ENCODE data around the gene ODAD4. TPM values are rescaled to one million over a fixed set of nuclear protein-coding genes. Genes with fewer than 3 reads are reported as not detected.

The ODAD4 gene, protein sequence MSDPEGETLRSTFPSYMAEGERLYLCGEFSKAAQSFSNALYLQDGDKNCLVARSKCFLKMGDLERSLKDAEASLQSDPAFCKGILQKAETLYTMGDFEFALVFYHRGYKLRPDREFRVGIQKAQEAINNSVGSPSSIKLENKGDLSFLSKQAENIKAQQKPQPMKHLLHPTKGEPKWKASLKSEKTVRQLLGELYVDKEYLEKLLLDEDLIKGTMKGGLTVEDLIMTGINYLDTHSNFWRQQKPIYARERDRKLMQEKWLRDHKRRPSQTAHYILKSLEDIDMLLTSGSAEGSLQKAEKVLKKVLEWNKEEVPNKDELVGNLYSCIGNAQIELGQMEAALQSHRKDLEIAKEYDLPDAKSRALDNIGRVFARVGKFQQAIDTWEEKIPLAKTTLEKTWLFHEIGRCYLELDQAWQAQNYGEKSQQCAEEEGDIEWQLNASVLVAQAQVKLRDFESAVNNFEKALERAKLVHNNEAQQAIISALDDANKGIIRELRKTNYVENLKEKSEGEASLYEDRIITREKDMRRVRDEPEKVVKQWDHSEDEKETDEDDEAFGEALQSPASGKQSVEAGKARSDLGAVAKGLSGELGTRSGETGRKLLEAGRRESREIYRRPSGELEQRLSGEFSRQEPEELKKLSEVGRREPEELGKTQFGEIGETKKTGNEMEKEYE
- 1 to 10 TPM; 5.7 to 7.2 (median 6.3) TPM for polyA plus RNA-seq (ENCODE audit: insufficient read length in 4 of 4)

DNA sequence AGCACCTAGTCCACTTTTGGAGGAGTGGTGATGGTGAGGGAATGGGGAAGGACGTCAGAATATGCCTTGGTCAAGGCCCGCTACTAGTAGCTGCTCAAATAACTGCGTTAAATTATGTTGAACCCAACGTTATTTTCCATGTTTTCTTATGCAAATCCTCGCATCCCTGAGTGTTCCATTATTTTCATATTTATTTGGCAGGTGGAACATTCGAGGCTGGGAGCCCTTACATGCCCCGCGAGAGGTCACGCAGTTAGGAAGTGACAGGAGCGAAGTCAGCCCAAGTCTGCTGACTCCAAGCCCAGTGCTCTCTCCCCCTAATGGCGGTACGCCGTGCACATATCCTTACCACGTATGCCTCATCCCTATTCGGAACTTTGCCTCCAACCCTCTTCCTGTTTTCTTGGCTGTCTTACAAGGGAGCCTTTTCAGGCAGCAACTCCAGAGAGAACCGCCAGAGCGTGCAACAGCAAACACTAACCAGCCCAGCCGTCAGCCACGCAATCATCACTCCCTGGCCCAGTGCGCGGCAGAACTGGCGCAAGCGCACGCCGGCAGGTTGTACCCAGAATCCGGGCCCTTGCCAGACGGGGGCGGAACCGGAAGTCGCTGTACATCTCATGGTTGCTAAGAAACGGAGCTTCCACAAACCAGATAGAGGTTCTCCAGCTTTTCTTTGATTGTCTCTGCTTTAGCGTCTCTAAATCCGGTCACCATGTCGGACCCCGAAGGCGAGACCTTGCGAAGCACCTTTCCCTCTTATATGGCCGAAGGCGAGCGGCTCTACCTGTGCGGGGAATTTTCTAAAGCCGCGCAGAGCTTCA, at the start of gene ODAD4:
Gene ODAD4, plus strand, starts transcription at position 609 of the 824 bp plus-strand sequence. Its CDS starts 107 bp downstream, at position 716.
- DNase-seq (ENCODE audit: low read depth in 4 of 4, low spot score in 3 of 4), result peak; percentile 90 to 92 (median 90)

DNA sequence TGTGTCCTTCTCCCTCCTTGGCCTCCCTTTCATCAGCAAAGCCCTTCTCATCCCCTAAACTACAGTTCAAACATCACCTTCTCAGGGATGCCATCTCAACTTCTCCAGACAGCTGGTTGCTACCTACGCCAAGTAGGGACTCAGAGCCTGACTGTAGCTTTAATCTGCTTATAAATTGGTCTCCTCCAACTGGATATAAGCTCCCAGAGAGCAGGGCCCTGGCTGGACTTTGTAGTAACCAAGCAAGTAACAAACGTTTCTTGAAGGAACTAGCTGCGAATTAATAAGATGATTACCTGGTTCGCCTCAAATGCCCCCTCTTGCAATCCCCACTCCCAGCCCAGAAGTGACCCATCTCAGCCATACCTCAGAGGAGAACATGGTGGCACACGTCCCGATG, 47.7 kb upstream of the ODAD4 start:
- DNase-seq (ENCODE audit: low read depth in 4 of 4, low spot score in 3 of 4), result no peak

DNA sequence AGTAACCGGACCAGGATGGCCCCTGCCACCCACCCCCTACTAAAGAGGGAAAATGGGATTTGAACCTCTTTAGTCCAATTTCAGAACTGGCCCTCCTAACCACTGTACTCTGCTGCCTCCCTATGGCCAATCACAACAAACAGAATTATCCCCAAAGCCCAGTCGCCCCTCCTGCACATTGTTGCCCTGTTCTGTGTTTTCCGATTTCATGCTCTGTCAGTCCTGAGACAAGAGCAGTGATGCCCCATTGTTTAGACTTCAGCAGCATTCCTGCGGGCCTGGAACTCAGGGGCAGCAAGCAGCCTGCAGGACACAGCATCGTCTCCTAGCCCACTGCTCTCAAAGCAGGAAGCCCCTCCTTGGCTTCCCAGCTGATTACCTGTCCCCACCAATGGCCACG, 44.7 kb upstream of the ODAD4 start:
- DNase-seq (ENCODE audit: low read depth in 4 of 4, low spot score in 3 of 4), result no peak

DNA sequence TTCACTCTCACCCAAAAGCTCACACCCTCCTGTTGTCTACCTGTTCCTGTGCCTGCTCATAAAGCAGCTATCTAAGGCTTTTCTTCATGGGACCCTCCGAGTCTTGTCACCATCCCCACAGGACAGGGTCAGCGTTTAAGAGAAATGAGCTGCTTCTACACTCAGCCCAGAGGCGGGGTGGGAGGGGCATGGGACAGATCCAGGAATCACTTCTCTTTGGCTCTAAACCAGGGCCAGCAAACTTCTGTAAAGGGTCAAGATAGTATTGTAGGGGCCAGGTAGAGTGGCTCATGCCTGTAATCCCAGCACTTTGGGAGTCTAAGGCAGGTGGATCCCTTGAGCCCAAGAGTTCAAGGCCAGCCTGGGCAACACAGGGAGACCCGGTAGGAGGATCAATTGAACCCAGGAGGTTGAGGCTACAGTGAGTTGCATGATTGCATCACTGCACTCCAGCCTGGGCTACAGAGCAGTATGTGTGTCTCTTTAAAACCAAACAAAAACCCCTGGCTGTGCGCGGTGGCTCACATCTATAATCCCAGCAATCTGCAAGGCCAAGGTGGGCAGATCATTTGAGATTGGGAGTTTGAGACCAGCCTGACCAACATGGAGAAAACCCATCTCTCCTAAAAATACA, 42.0 kb upstream of the ODAD4 start:
- DNase-seq (ENCODE audit: low read depth in 4 of 4, low spot score in 3 of 4), result no peak

DNA sequence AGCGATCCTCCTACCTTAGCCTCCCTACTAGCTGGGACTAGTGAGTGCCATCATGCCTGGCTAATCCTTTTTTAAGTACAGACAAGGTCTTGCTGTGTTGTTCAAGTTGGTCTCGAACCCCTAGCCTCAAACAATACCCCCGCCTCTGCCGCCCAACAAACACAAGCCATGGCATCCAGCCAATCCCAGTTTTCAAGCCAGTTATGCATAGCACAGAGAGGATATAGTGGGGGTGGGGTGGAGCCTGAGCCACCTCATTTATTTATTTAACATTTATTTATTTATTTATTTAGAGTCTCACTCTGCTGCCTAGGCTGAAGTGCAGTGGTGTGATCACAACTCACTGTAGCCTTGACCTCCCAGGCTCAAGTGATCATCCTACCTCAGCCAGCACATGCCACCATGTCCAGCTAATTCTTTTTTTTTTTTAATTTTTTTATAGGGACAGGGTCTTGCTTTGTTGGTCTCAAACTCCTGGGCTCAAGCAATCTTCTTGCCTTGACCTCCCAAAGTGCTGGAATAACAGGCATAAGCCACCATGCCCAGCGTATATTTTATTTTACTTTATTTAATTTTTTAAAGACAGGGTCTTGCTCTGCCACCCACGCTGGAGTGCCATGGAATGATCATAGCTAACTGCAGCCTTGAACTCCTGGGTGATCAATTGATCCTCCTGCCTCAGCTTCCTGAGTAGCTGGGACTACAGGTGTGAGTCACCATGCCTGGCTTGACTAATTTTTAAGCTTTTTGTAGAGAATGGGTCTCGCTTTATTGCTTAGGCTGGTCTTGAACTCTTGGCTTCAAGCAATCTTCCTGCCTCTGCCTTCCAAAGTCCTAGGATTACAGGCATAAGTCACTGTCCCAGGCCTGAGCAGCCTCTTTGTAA, 39.0 kb upstream of the ODAD4 start:
- no peak for DNase-seq (ENCODE audit: low read depth in 4 of 4, low spot score in 3 of 4)

DNA sequence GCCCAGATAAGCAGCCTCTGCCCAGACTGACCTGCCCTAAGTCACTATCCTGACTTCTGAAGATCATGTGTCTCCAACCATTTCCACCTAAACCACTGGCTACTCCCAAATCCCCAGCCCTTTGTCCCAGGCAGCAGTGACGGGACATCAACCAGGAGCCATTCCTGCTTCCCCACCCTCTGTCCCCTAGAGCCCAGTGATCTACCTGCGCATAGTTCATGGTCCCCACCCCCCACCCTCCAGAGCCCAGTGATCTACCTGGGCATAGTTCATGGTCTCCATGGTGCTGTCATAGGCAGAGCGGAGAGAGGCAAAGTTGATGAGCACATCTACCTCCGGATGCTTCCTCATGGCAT, 38.4 kb upstream of the ODAD4 start:
- DNase-seq (ENCODE audit: low read depth in 4 of 4, low spot score in 3 of 4), result no peak

DNA sequence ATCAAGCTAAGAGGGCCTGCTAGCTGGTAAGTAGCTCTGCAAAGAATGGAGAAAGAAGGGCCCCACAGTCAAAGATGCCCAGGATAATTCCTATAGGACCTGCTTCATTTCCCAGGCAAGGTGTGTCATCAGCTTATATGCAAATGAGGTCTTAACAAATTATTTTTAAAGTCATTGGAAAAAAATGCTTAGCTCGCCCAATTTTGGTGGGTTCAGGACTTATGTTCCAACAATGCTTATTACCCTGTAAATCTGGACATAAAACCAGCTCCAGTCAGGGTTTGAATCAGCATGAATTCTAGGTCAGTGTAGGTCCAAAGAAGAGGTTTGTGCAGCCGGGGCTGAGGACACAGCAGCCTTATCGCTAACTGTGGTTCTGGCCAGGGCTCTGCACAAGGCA, 37.0 kb upstream of the ODAD4 start:
- no peak for DNase-seq (ENCODE audit: low read depth in 4 of 4, low spot score in 3 of 4)

DNA sequence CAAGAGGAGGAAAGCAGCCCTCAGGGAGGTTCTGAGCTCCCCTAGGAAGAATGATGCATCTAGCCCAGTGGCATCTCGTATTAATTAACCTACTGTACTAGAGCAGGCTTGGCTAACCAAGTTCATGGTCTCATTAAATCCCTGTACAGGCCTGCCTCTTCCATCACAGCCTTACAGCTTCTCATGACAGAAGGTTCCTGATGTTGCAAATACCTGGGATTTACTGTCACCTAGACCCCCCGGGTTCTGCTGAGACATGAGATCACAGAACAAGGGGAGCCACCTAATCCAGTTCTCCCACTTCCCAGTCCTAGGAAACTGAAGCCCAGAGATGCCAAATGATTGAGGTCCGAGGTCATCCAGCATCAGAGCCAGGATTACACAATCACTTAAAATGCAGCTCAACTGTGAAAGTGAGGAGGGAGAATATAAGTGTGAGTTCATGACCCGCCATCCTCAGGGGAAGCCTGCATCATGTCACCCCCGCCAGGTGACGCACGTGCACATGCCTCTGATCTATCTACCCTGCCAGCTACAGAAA, 35.6 kb upstream of the ODAD4 start:
- DNase-seq (ENCODE audit: low read depth in 4 of 4, low spot score in 3 of 4), result no peak

DNA sequence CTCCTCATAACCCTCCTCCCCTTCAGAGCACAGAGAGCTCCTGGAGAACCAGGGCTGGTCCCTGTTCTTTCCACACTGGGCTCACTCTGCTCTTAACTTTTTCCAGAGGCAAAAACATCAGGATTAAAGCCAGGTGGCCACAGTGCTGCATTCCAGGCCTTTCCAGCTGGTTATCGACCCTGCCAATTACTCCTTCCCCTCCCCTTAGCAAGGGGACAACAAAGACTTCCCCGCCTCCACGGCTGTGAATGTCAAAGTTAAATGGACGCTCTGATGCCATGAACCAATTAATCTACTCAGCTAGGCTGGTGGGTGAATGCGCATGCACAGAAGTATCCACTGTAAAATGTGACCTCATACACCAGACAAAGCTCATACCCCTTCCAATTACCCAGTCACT, 34.8 kb upstream of the ODAD4 start:
- DNase-seq (ENCODE audit: low read depth in 4 of 4, low spot score in 3 of 4), result no peak

DNA sequence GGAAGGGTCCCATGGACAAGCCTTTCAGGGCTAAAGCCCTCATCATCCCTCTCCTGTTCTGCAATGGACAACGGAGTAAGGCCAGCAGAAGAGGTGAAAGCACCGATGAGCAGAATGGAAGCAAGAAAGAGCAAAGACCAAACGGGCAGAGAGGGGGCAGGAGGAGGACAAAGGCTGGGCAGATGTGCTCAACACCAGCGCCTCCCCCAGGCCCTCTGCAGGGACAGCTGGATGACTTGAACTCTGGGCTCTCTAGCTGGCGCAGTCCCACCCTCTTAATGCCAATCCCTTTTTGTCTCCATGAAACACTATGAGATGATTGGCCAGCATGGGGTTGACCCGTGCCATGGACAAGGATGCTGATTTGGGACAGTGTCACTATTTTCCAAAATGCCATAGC, 33.7 kb upstream of the ODAD4 start:
- DNase-seq (ENCODE audit: low read depth in 4 of 4, low spot score in 3 of 4), result no peak

DNA sequence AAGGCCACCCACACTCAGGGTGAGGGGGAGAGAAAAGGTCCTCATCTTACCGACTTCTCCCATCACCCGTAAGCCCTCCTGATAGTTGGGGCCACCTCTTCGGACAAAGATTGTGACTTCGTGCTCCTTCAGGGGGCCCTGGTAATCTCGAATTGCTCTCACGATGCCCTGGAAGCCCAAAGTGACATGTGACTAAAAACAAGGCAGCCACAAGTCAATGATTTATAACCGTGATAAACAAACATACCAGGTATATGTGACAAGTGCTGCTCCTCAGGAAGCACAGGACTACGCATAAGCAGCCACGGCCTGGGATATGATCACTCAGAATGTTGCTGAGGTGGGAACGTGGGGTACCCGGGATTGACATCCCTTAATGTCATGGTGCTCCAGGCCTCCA, 28.8 kb upstream of the ODAD4 start:
- DNase-seq (ENCODE audit: low read depth in 4 of 4, low spot score in 3 of 4), result no peak

DNA sequence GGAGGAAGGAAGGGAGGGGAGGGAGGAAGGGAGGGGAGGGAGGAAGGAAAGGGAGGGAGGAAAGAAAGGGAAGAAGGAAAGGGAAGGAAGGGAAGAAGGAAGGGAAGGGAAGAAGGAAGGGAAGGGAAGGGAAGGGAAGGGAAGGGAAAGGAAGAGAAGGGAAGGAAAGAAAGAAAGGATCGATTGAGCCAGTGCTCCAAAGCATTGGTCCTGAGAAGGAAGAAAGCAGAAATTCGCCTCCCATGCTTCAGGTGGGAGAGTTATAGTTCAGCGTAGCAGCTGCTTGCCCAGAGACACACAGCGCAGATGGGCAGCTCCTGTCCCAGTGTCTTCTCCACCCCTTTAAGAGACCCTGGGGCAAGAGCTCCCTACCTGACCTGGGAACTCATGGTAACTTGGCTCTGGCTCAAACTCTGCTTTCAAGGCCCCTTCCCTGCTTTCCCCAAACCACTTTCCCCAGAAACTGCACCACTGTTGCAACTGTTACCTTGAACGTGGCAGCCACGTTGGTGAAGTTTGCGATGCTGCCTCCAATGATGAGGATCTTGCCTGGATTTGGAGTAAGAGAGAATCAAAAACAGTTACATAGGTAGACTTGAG, 26.1 kb upstream of the ODAD4 start:
- no peak for DNase-seq (ENCODE audit: low read depth in 4 of 4, low spot score in 3 of 4)

DNA sequence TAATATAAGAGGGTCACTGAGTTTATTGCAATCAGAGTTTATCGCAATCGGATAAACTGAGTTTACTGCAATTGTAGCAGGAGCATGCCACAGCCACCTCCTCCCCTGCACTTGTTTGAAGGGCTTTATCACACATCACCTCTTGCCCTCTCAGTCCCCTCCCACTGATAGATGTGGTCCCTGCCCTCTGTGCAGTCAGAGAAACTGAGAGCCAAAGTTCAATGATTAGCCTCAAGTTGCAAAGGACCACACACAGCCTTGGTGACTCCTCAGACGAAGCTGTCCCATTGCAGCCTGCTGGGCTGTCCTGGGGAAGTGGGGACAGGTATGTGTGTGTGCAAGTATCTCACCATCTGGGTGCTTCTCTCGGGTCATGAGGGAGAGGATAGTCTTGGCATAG, 25.2 kb upstream of the ODAD4 start:
- DNase-seq (ENCODE audit: low read depth in 4 of 4, low spot score in 3 of 4), result no peak

DNA sequence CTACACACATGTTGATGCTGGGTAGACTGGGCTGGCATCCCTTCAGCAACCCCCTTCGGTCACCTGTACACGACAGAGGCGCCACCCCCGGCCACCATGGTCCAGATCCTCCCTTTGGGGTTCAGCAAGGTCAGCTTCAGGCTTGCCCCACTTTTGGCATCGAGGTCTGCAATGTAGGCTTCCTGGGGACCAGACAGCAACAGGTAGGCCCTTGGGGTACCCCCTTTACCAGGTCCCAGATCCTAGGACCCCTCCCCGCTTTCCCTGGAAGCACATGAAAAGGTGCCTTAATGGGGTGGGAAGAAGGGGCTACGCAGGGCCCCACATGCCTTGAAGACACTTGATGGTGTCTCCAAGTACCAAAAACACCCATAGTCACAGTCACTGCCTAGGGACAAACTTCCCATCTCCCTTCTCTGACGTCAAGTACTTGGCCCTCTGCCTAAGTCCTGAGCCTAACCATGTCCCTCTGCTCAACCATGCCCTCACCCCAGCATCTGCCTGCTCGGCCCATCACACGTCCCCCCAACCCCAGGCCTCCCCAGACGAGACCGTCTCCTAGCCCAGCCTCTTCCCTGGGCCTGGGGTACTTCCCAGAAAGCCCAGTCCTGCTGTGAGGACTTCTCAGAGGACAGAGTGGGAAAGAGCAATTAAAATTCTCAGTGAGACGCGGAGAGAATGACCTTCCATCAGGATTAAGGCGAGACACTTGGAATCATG, 23.8 kb upstream of the ODAD4 start:
- no peak for DNase-seq (ENCODE audit: low read depth in 4 of 4, low spot score in 3 of 4)

DNA sequence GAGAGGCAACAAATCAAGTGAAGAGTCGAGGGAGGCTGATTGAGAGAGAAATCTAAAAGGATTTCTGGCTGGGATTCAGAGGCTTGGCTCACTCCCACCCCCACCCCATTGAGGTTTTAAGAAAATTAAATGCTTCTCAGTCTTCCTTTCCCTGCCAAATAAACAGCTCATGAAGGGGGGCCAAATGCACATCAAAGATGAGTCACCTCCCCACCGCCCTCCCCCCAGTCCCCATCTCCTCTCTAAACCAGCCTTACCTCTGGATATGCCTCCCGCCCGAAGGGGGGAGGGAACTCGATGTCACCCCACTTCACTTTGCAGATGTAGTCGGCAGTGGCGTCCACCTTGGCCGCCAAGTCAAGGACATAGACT, 23.2 kb upstream of the ODAD4 start:
- no peak for DNase-seq (ENCODE audit: low read depth in 4 of 4, low spot score in 3 of 4)

DNA sequence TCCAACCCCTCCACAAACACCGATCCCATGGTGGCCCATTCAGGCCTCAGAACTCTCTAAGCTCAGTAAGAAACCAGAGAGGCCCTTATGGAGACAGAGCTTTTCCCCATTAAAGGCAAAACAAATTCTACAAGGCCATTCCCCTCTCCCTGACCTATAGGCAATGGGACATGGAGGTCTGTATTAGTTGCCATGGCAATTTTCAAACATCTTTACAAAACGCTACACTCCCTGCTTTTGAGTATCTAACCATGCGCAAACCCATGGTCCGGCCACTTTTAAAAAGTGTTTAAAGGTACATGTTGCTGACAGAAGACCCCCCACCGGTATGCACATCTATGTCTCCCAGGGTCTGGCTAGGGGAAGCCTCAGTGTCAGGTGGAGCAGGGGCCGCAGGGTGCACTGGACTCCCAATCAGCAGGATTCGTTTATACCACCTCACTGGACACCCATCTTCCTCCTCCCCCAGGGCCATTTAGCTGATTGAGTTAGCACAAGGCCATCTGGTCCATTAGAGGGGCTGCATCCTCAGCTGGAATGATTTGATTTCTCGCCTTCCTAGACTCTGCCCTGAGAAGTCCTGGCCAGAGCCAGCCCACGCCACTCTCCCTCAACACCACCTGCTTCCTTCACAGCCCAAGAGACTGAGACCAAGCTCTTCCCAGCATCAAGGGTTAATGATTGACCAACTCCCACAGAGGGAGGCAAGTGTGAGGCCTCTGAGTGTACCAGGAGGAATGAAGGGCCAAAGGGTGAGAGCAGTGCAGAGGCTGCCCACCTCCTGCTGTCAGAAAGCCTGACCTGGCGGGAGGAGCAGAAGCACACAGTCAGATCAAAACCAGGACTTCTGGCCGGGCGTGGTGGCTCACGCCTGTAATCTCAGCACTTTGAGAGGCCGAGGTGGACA, 22.5 kb upstream of the ODAD4 start:
- DNase-seq (ENCODE audit: low read depth in 4 of 4, low spot score in 3 of 4), result peak in 3 of 4 donors; percentile 39 to 66 (median 60)

DNA sequence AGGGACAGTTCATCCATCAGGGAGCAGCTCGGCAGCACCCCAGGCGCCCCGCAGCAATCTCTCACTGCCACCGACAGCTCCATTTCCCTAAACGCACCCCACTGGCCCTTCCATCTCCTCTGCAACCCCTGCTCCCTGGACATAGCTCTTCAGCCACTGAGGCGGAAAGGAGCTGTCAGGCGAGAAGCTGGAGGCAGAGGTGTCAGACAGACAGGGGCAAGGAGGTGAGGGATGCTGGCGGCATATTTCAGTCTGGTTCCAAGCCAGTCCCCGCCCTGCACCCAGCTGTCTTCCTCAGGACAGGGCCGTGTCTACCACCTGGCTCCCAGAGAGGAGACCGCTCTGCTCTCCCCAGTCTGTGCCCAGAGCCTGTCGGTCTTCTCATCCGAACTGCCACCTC, 21.3 kb upstream of the ODAD4 start:
- no peak for DNase-seq (ENCODE audit: low read depth in 4 of 4, low spot score in 3 of 4)
